Stomach smooth muscle (tissue), 2 donors: ENCODE data around the gene PIP4K2C.
A peak's percentile ranks its signal among the peaks of the same experiment; 100 is the strongest.
"Not testable (repeated sequence)": the region's sequence is repeated elsewhere in the genome, so short reads cannot be mapped to it uniquely, and the experiment has no call there.

Experiments
- H3K27ac ChIP-seq: one replicate; pipeline ENCODE4 v1.7.0; 2013; ENCODE audit warnings: mild to moderate bottlenecking, low read length, inconsistent platforms
- H3K27me3 ChIP-seq, 2 donors: one replicate each; pipeline ENCODE4 v1.7.0; 2013; ENCODE audit warnings: low read length in 2 of 2; ENCODE audit not compliant: insufficient read depth in 2 of 2, control insufficient read depth in 1 of 2
- H3K36me3 ChIP-seq, 2 donors: one replicate each; pipeline ENCODE4 v1.7.0; 2013; ENCODE audit warnings: low read length in 2 of 2; ENCODE audit not compliant: control insufficient read depth in 2 of 2, insufficient read depth in 2 of 2
- H3K4me1 ChIP-seq: one replicate; pipeline ENCODE4 v1.7.0; 2013; ENCODE audit warnings: low read length; ENCODE audit not compliant: control insufficient read depth, insufficient read depth
- H3K4me3 ChIP-seq, 2 donors: one replicate each; pipeline ENCODE4 v1.7.0; 2013; ENCODE audit warnings: low read length in 2 of 2
- H3K9ac ChIP-seq, 2 donors: one replicate each; pipeline ENCODE4 v1.7.0; 2013; ENCODE audit warnings: low read length in 2 of 2, mild to moderate bottlenecking in 1 of 2
- H3K9me3 ChIP-seq, 2 donors: one replicate each; pipeline ENCODE4 v1.7.0; 2013; ENCODE audit warnings: low read length in 2 of 2; ENCODE audit not compliant: control insufficient read depth in 2 of 2
- donor health status: healthy.
- donor health status: Pancreatic carcinoma.

PIP4K2C gene

GRCh38 chr12:57616383-57617101 lies 25.6 kb downstream of the PIP4K2C start:
- Histone ChIP-seq H3K9me3 (no peaks in the 10 kb centered on the region), H3K36me3 (peaks cover 27 to 36% of the 10 kb centered on the region in 2 donors), H3K4me1 (peaks cover 38% of the 10 kb centered on the region), H3K27me3 (peaks cover 0 to 5% of the 10 kb centered on the region in 2 donors), H3K9ac (no peak overlapping the region), H3K27ac (peak overlapping the region; percentile 24), H3K4me3 (no peak overlapping the region)

DNA sequence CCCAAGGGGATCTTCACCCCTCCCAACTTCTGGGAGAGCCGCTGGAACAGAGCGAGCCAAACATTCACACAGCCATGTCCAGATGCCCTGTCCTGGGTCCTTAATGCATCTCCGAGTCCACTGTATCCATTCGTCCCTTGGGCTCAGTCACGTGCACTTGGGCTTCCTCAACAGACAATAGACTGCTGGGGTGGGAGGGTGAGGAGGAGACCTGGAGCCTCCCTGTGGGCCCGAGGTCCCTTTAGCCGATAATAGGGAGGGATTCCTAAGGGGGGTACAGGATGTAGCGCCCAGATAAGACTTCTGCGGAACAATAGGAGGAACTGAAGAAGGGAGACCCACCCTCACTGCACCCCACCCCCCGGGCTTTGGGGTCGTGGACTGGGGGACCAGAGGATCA lies 26.9 kb downstream of the PIP4K2C start:
- no peaks in the 10 kb centered on the region for H3K9me3 ChIP-seq
- no peak overlapping the region for H3K27ac ChIP-seq
- peaks cover 0 to 5% of the 10 kb centered on the region in 2 donors for H3K27me3 ChIP-seq
- H3K4me1 ChIP-seq = peaks cover 32% of the 10 kb centered on the region
- H3K4me3 ChIP-seq = no peak overlapping the region
- no peak overlapping the region for H3K9ac ChIP-seq
- H3K36me3 ChIP-seq = peaks cover 27 to 35% of the 10 kb centered on the region in 2 donors

DNA sequence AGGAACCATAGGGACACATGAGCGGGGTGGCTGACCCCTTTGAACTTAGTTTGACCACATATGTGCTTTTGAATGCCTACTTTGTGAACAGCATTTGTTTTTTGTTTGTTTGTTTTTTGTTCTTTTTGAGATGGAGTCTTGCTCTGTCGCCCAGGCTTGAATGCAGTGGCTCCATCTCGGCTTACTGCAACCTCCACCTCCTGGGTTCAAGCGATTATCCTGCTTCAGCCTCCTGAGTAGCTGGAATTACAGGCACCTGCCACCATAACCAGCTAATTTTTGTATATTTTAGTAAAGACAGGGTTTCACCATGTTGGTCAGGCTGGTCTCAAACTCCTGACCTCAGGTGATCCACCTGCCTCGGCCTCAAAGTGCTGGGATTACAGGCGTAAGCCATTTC lies 27.4 kb downstream of the PIP4K2C start:
- peaks cover 27% of the 10 kb centered on the region for H3K4me1 ChIP-seq
- H3K27me3 ChIP-seq, H3K27ac ChIP-seq, H3K9me3 ChIP-seq, H3K4me3 ChIP-seq, H3K9ac ChIP-seq: not testable (repeated sequence)
- peaks cover 27 to 31% of the 10 kb centered on the region in 2 donors for H3K36me3 ChIP-seq

DNA sequence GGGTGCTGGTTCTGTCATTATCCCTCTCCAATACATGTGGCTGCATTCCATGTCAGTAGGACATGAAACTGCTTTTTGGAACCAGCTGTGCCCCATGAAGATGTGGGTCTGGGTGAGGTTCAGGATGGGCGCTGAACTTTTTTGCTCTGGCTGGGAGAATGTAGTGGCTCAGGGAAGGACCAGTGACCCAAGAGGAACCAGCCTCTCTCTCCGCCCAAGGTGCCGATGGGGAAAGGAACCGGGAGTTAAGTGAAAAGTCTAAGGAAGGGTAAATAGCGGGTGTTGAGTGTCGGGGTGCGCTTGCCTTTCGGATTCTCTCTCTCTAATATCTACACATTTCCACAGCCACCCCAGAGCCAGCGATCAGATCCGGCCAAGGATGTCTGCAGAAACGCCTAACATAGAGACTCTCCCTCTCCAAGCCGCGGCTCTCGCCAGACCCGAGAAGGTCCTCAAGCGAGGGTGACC lies 28.0 kb downstream of the PIP4K2C start:
- Histone ChIP-seq H3K9me3 (no peaks in the 10 kb centered on the region), H3K4me3 (no peak overlapping the region), H3K27me3 (peaks cover 2 to 5% of the 10 kb centered on the region in 2 donors), H3K9ac (no peak overlapping the region), H3K4me1 (peaks cover 21% of the 10 kb centered on the region), H3K27ac (no peak overlapping the region), H3K36me3 (peaks cover 21 to 27% of the 10 kb centered on the region in 2 donors)

DNA sequence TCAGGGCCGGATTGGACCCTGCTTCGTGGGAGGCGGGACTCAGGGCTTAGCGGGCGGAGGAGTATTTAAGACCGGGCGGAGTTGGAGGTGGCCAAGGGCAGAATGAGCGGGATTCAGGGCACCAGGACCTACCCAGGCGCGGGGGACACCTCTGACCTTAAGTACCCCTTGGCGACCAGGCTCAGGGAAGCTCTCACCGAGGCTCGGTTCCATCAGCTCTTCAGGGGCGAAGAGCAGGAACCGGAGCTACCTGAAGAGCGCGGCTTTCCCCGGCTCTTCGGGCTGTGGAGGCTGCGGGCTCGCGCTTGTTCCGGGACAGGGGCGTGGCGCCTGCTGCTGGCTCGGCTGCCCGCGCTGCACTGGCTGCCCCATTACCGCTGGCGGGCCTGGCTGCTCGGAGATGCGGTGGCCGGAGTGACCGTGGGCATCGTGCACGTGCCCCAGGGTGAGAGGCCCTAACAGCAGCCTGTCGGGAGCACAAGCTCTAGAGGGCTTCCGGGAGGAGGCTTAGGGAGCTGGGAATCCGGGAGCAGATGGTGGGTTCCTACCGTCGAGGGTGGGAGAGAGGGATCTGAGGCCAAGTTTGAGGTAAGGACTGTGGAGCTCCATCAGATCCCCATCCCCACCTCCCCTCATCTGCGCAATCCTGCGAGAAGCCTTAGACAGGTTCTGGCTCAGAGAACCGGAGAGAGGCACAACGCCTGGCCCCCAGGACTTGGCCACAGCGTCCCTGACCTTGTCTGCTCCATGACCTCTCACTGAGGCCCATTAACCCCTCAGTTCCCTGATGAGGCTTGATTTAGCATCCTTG lies 28.6 kb downstream of the PIP4K2C start:
- no peak overlapping the region for H3K4me3 ChIP-seq
- peaks cover 21 to 26% of the 10 kb centered on the region in 2 donors for H3K36me3 ChIP-seq
- H3K9me3 ChIP-seq = no peaks in the 10 kb centered on the region
- no peak overlapping the region for H3K9ac ChIP-seq
- H3K27me3 ChIP-seq = peaks cover 5 to 7% of the 10 kb centered on the region in 2 donors
- peaks cover 15% of the 10 kb centered on the region for H3K4me1 ChIP-seq
- H3K27ac ChIP-seq = no peak overlapping the region

DNA sequence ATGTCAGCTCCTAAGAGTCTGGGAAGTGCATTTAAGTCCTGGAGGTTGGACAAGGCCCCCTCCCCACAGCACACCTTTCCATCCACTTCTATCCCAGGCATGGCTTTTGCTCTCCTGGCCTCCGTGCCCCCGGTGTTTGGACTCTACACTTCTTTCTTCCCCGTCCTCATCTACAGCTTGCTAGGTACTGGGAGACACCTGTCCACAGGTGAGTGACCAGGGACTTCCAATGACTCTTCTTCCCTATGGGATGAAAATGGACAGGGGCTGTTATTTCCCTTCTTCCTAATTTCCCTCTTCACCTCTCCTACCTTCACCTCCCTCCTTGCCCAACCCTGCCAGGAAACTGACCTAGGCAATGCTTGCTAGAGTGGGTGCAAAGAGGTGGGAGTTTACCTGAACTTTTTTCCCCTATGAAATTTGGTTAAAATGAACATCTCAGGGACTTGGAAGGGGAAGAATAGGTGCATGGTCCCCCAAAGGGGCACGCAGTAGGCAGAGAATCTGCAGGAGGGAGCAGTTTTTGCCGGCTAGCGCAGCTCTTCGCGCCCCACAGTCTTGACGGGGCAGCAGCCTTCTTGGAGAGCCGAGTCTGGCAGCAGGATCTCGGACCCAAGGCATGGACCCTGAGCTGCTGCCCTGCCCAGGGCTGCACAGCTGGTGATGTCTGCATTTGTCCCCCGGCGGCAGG lies 29.4 kb downstream of the PIP4K2C start:
- H3K9me3 ChIP-seq = no peaks in the 10 kb centered on the region
- H3K4me3 ChIP-seq = no peak overlapping the region
- H3K9ac ChIP-seq = no peak overlapping the region
- H3K27me3 ChIP-seq = peaks cover 9 to 10% of the 10 kb centered on the region in 2 donors
- peaks cover 13% of the 10 kb centered on the region for H3K4me1 ChIP-seq
- H3K27ac ChIP-seq = no peak overlapping the region
- H3K36me3 ChIP-seq = peaks cover 21 to 26% of the 10 kb centered on the region in 2 donors

DNA sequence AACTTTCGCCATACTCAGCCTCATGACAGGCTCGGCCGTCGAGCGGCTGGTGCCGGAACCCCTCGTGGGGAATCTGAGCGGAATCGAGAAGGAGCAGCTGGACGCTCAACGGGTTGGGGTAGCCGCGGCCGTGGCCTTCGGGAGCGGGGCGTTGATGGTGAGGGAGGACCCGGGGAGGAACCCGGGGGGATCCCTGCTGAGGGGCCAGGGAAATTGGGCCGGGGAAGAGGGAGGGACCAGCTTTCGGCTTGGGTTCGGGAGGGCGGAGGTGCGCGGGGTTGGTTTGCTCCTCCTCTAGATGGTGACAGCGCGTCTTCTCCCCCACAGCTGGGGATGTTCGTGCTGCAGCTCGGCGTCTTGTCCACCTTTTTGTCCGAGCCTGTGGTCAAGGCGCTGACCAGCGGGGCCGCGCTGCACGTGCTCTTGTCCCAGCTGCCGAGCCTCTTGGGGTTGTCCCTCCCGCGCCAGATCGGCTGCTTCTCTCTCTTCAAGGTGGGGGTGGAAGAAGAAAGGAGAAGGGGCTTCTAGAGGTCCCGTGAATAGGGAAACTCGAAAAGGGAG lies 30.0 kb downstream of the PIP4K2C start:
- no peak overlapping the region for H3K9ac ChIP-seq
- H3K9me3 ChIP-seq = no peaks in the 10 kb centered on the region
- H3K36me3 ChIP-seq = peaks cover 15 to 22% of the 10 kb centered on the region in 2 donors
- peaks cover 8% of the 10 kb centered on the region for H3K4me1 ChIP-seq
- H3K27me3 ChIP-seq = peaks cover 9 to 10% of the 10 kb centered on the region in 2 donors
- peak overlapping the region; percentile 53 to 70 for H3K4me3 ChIP-seq
- no peak overlapping the region for H3K27ac ChIP-seq

GRCh38 chr12:57621497-57622292 lies 30.7 kb downstream of the PIP4K2C start:
- Histone ChIP-seq H3K9ac (peak overlapping the region in 1 of 2 donors; percentile 21), H3K9me3 (no peaks in the 10 kb centered on the region), H3K4me3 (peak overlapping the region; percentile 53 to 70), H3K36me3 (peaks cover 10 to 15% of the 10 kb centered on the region in 2 donors), H3K27me3 (peaks cover 12 to 15% of the 10 kb centered on the region in 2 donors), H3K27ac (no peak overlapping the region), H3K4me1 (peaks cover 8% of the 10 kb centered on the region)

DNA sequence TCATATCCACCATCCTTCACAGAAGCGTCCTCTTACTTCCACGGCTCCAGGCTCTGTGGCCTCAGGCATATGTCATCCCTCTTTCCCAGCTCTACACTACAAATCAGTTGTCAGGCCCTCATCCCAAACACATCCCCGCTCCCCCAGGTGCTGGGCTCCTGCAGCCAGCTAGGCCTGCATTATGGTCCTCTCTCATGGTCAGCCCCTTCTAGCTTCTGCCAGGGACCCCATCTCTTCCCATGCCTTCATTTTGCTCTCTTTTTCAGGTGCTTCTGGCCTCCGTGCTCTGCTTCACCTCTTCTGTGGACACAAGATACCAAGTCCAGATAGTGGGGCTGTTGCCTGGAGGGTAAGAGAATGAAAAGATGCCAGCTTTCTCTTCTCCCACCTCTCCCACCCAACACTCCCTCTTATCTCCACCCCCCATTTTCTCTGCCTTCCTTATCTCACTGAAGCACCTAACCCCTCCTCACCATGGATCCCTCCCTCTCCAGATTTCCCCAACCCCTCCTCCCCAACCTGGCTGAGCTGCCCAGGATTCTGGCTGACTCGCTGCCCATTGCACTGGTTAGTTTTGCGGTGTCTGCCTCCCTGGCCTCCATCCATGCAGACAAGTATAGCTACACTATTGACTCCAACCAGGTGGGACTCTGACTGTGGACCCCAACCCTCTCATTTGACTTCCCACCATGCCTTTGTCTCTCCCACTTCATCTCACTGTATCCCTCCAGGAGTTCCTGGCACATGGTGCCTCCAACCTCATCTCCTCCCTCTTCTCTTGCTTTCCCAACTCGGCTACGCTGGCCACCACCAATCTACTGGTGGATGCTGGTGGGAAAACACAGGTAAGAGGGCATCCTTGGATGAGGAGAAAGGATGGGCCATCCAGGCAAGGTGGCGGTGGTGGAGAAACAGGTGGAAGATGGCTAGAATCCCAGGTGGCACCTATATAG lies 31.6 kb downstream of the PIP4K2C start:
- H3K4me1 ChIP-seq = peaks cover 10% of the 10 kb centered on the region
- no peak overlapping the region for H3K9ac ChIP-seq
- H3K27ac ChIP-seq = no peak overlapping the region
- peaks cover 7 to 12% of the 10 kb centered on the region in 2 donors for H3K36me3 ChIP-seq
- no peaks in the 10 kb centered on the region for H3K9me3 ChIP-seq
- H3K4me3 ChIP-seq = no peak overlapping the region
- H3K27me3 ChIP-seq = peaks cover 12 to 18% of the 10 kb centered on the region in 2 donors
